SK-N-DZ (cell line): ENCODE data around the gene CERS5.

ENCODE experiments used
- DNase-seq: peaks from one replicate; pipeline ENCODE4 v3.0.0-alpha.2; 2015; ENCODE audit warnings: low spot score

Gene CERS5

GRCh38 chr12:50132505-50133135, 34.5 kb downstream of the CERS5 start:
- DNase-seq = peak; percentile 43

GRCh38 chr12:50129290-50129689, 37.9 kb downstream of the CERS5 start:
- DNase-seq = no peak

- DNase-seq = no peak
Observed at GRCh38 chr12:50127546-50127945, 39.6 kb downstream of the CERS5 start.

- DNase-seq = no peak
Observed at GRCh38 chr12:50123203-50123602, 44.0 kb downstream of the CERS5 start.

- DNase-seq = no peak
Observed at GRCh38 chr12:50121641-50122040, 45.5 kb downstream of the CERS5 start.

GRCh38 chr12:50120953-50121352, 46.2 kb downstream of the CERS5 start:
- DNase-seq = no peak

- no peak for DNase-seq
Observed at GRCh38 chr12:50120521-50120920, 46.6 kb downstream of the CERS5 start.

GRCh38 chr12:50119387-50119786, 47.8 kb downstream of the CERS5 start:
- DNase-seq = no peak

GRCh38 chr12:50117057-50117622, 50.0 kb downstream of the CERS5 start:
- DNase-seq = no peak

GRCh38 chr12:50112456-50113218, 54.5 kb downstream of the CERS5 start:
- DNase-seq = no peak

- DNase-seq = peak; percentile 100
Observed at GRCh38 chr12:50111693-50112455, 55.3 kb downstream of the CERS5 start, which contains the start of gene COX14. Gene COX14 (plus strand): TSS chr12:50112236. CDS start chr12:50120044, 7,808 bp downstream.

- DNase-seq = no peak
Observed at GRCh38 chr12:50111395-50111692, 55.8 kb downstream of the CERS5 start.

GRCh38 chr12:50110762-50111351, 56.3 kb downstream of the CERS5 start:
- peak; percentile 57 for DNase-seq

GRCh38 chr12:50110127-50110761, 56.9 kb downstream of the CERS5 start:
- DNase-seq = peak; percentile 37

GRCh38 chr12:50109319-50109718, 57.9 kb downstream of the CERS5 start:
- DNase-seq = no peak

GRCh38 chr12:50107416-50108268, 59.5 kb downstream of the CERS5 start:
- DNase-seq = no peak

GRCh38 chr12:50106907-50107306, 60.3 kb downstream of the CERS5 start:
- no peak for DNase-seq

- no peak for DNase-seq
Observed at GRCh38 chr12:50105913-50106450, 61.2 kb downstream of the CERS5 start.

GRCh38 chr12:50104417-50105366, 62.5 kb downstream of the CERS5 start:
- no peak for DNase-seq
